Liver (tissue), 9 donors: ENCODE results near the gene TANC1. TPM values are rescaled to one million over a fixed set of nuclear protein-coding genes. Genes with fewer than 3 reads are reported as not detected.

Experiments
- DNase-seq: peaks from one replicate; pipeline ENCODE4 v3.0.0-alpha.2; 2017; ENCODE audit warnings: low spot score
- H3K27ac ChIP-seq, 2 donors: one replicate each; pipeline ENCODE4 v1.7.0; 2013; ENCODE audit warnings: inconsistent platforms in 2 of 2, low read length in 2 of 2, control low read depth in 1 of 2, low read depth in 1 of 2, mild to moderate bottlenecking in 1 of 2
- H3K27me3 ChIP-seq, 4 donors: one replicate each; pipeline versions ENCODE4 v1.6.1 to v1.7.0; 2013; ENCODE audit warnings: low read length in 3 of 4, inconsistent platforms in 1 of 4, mild to moderate bottlenecking in 1 of 4, moderate library complexity in 1 of 4; ENCODE audit not compliant: control insufficient read depth in 4 of 4, insufficient read depth in 4 of 4
- H3K36me3 ChIP-seq, 4 donors: one replicate each; pipeline versions ENCODE4 v1.6.1 to v1.7.0; 2013; ENCODE audit warnings: low read length in 3 of 4, mild to moderate bottlenecking in 3 of 4, low read depth in 1 of 4, moderate library complexity in 1 of 4; ENCODE audit not compliant: control insufficient read depth in 4 of 4, insufficient read depth in 3 of 4
- H3K4me1 ChIP-seq, 4 donors: one replicate each; pipeline versions ENCODE4 v1.6.1 to v1.7.0; 2013; ENCODE audit warnings: low read length in 3 of 4, mild to moderate bottlenecking in 3 of 4, moderate library complexity in 1 of 4; ENCODE audit not compliant: control insufficient read depth in 4 of 4, insufficient read depth in 4 of 4
- H3K4me3 ChIP-seq, 3 donors: one replicate each; pipeline versions ENCODE4 v1.6.1 to v1.7.0; 2013; ENCODE audit warnings: low read length in 3 of 3, control low read depth in 1 of 3, low read depth in 1 of 3, mild to moderate bottlenecking in 1 of 3
- H3K9ac ChIP-seq, 2 donors: one replicate each; pipeline ENCODE4 v1.7.0; 2013; ENCODE audit warnings: low read length in 2 of 2, mild to moderate bottlenecking in 2 of 2, moderate library complexity in 2 of 2, control low read depth in 1 of 2, low read depth in 1 of 2
- H3K9me3 ChIP-seq, 4 donors: one replicate each; pipeline versions ENCODE4 v1.6.1 to v1.7.0; 2013; ENCODE audit warnings: low read length in 3 of 4; ENCODE audit not compliant: control insufficient read depth in 4 of 4
- ATF3 ChIP-seq: IDR thresholded peaks from 2 replicates; pipeline ENCODE4 v1.6.1; 2016; ENCODE audit warnings: antibody characterized with exemption
- CTCF ChIP-seq: fragments of 150-350 bp; IDR thresholded peaks from 2 replicates; pipeline ENCODE4 v1.5.1; 2017; ENCODE audit warnings: improper control_type of control experiment, low read depth, low read length; ENCODE audit not compliant: missing input control
- EGR1 ChIP-seq, 2 donors: IDR thresholded peaks; 2 replicates each; pipeline ENCODE4 v1.6.1; 2016 to 2018; ENCODE audit warnings: antibody characterized with exemption in 2 of 2, low read depth in 2 of 2
- FOXA1 ChIP-seq: IDR thresholded peaks from 2 replicates; pipeline ENCODE4 v1.6.1; 2016; ENCODE audit warnings: antibody characterized with exemption
- FOXA2 ChIP-seq: IDR thresholded peaks from 2 replicates; pipeline ENCODE4 v1.6.1; 2016; ENCODE audit warnings: antibody characterized with exemption
- GABPA ChIP-seq, 2 donors: IDR thresholded peaks in 1 of 2; conservative IDR thresholded peaks in 1 of 2; 2 replicates each; pipeline ENCODE4 v1.6.1; 2016; ENCODE audit warnings: antibody characterized with exemption in 2 of 2, mild to moderate bottlenecking in 1 of 2, moderate library complexity in 1 of 2
- HNF4A ChIP-seq, 2 donors: conservative IDR thresholded peaks; 2 replicates each; pipeline ENCODE4 v1.6.1; 2016; ENCODE audit warnings: antibody characterized with exemption in 2 of 2, mild to moderate bottlenecking in 2 of 2
- HNF4G ChIP-seq: IDR thresholded peaks from 2 replicates; pipeline ENCODE4 v1.6.1; 2016; ENCODE audit warnings: antibody characterized with exemption
- JUND ChIP-seq, 2 donors: IDR thresholded peaks; 2 replicates each; pipeline ENCODE4 v1.6.1; 2016; ENCODE audit warnings: antibody characterized with exemption in 2 of 2
- MAX ChIP-seq: IDR thresholded peaks from 2 replicates; pipeline ENCODE4 v1.6.1; 2016; ENCODE audit warnings: antibody characterized with exemption
- NR2F2 ChIP-seq: IDR thresholded peaks from 2 replicates; pipeline ENCODE4 v1.6.1; 2016; ENCODE audit warnings: antibody characterized with exemption
- RAD21 ChIP-seq, 2 donors: IDR thresholded peaks; 2 replicates each; pipeline ENCODE4 v1.6.1; 2016; ENCODE audit warnings: antibody characterized with exemption in 2 of 2, mild to moderate bottlenecking in 2 of 2
- REST ChIP-seq: IDR thresholded peaks from 2 replicates; pipeline ENCODE4 v1.6.1; 2016; ENCODE audit warnings: antibody characterized with exemption, mild to moderate bottlenecking
- RXRA ChIP-seq, 2 donors: IDR thresholded peaks; 2 replicates each; pipeline ENCODE4 v1.6.1; 2017 to 2018; ENCODE audit warnings: antibody characterized with exemption in 2 of 2, mild to moderate bottlenecking in 1 of 2
- SP1 ChIP-seq: IDR thresholded peaks from 2 replicates; pipeline ENCODE4 v1.6.1; 2018; ENCODE audit warnings: antibody characterized with exemption, mild to moderate bottlenecking
- TAF1 ChIP-seq: conservative IDR thresholded peaks from 2 replicates; pipeline ENCODE4 v1.6.1; 2016; ENCODE audit warnings: antibody characterized with exemption, mild to moderate bottlenecking
- YY1 ChIP-seq: IDR thresholded peaks from 2 replicates; pipeline ENCODE4 v1.6.1; 2016; ENCODE audit warnings: antibody characterized with exemption, mild to moderate bottlenecking
- ZBTB33 ChIP-seq: IDR thresholded peaks from 2 replicates; pipeline ENCODE4 v1.6.1; 2016; ENCODE audit warnings: antibody characterized with exemption
- WGBS: extraction: QIAGEN DNeasy Blood & Tissue Kit; methylation state at CpG from one replicate; pipeline ENCODE4 v1.1.7; 2013; 5-methylcytosine and 5-hydroxymethylcytosine counted together
- polyA plus RNA-seq, 2 donors: library from polyadenylated mRNA; stranded (reverse) in 1 of 2; unstranded in 1 of 2; fragments of 200-250 nt in 1 of 2; fragments of >200 nt in 1 of 2; fragmentation: Nextera tagmentation in 1 of 2; extraction: Ambion mirVana in 1 of 2; gene quantifications; one replicate each; pipeline versions ENCODE4 v1.2.1 to v1.2.3, GENCODE V29; 2013 to 2015
- total RNA-seq, 2 donors: library from RNA; depleted of rRNA; stranded (reverse); fragments of >200 nt; gene quantifications; one replicate each; pipeline ENCODE4 v1.2.3, GENCODE V29; 2014
- donor health status: healthy.
- donor health status: healthy.
- donor health status: healthy.
- donor health status: healthy.
- donor health status: healthy.

The TANC1 gene
- total and polyA plus RNA-seq, 4 donors = 3.7 to 17.7 (median 5.2) TPM

- no peak overlapping the region for H3K4me3 ChIP-seq
- H3K27ac ChIP-seq = no peak overlapping the region
- peaks cover 0 to 7% (median 3%) of the 10 kb centered on the region in 4 donors for H3K4me1 ChIP-seq
- no peaks in the 10 kb centered on the region for H3K27me3 ChIP-seq
- DNase-seq = no peak
- H3K36me3 ChIP-seq = peaks cover 0 to 11% (median 4%) of the 10 kb centered on the region in 4 donors
- WGBS = 91% methylated on average over 1 of the region's 1 CpG
- TF ChIP-seq NR2F2 = no peak
- no peak for TF ChIP-seq GABPA (IDR thresholded peaks at IDR 0.05 in 1 of 2, conservative IDR thresholded peaks at IDR 0.05 in 1 of 2)
- TF ChIP-seq CTCF = no peak
- no peak for TF ChIP-seq SP1
- TF ChIP-seq EGR1 (IDR thresholded peaks at IDR 0.05; ENCODE audit: low read depth in 2 of 2) = no peak
- no peak for TF ChIP-seq HNF4G
- TF ChIP-seq FOXA2 = no peak
- no peak for TF ChIP-seq HNF4A (conservative IDR thresholded peaks at IDR 0.05)
- no peak for TF ChIP-seq FOXA1
- H3K9ac ChIP-seq = no peak overlapping the region
- no peaks in the 10 kb centered on the region for H3K9me3 ChIP-seq
Measured at GRCh38 chr2:159267921-159268320, 299.5 kb downstream of the TANC1 start.

GRCh38 chr2:159270744-159271379, 302.4 kb downstream of the TANC1 start:
- no peak overlapping the region for H3K4me3 ChIP-seq
- H3K27me3 ChIP-seq = no peaks in the 10 kb centered on the region

More at GRCh38 chr2:159270744-159271379, 302.4 kb downstream of the TANC1 start:
- Histone ChIP-seq H3K4me1 (peaks cover 0 to 7% (median 3%) of the 10 kb centered on the region in 4 donors), H3K9ac (no peak overlapping the region), H3K9me3 (no peaks in the 10 kb centered on the region), H3K36me3 (peaks cover 2 to 14% (median 4%) of the 10 kb centered on the region in 4 donors), H3K27ac (no peak overlapping the region)
- no peak for DNase-seq
- WGBS = 96% methylated on average over 4 of the region's 4 CpGs
- TF ChIP-seq RAD21 (IDR thresholded peaks at IDR 0.05) = no peak
- TF ChIP-seq MAX = no peak
- no peak for TF ChIP-seq RXRA (IDR thresholded peaks at IDR 0.05)
- TF ChIP-seq CTCF = no peak
- TF ChIP-seq HNF4G = no peak
- no peak for TF ChIP-seq EGR1 (IDR thresholded peaks at IDR 0.05; ENCODE audit: low read depth in 2 of 2)
- TF ChIP-seq NR2F2 = no peak
- no peak for TF ChIP-seq ATF3
- TF ChIP-seq SP1 = no peak
- TF ChIP-seq HNF4A (conservative IDR thresholded peaks at IDR 0.05) = no peak
- no peak for TF ChIP-seq ZBTB33
- no peak for TF ChIP-seq JUND (IDR thresholded peaks at IDR 0.05)
- no peak for TF ChIP-seq FOXA1
- TF ChIP-seq YY1 = no peak
- TF ChIP-seq GABPA (IDR thresholded peaks at IDR 0.05 in 1 of 2, conservative IDR thresholded peaks at IDR 0.05 in 1 of 2) = no peak
- TF ChIP-seq REST = no peak
- TF ChIP-seq FOXA2 = no peak
- no peak for TF ChIP-seq TAF1
